ENCODE results near the gene TMEM61.

The TMEM61 gene

GRCh38 chr1:55038974-55039341 lies 58.5 kb downstream of the TMEM61 start:
- Histone ChIP-seq H3K36me3 (ENCODE audit: control insufficient read depth, insufficient read depth, low read length) (no peaks in the 10 kb centered on the region), H3K4me1 (ENCODE audit: control insufficient read depth, insufficient read depth, low read length) (peaks cover 10% of the 10 kb centered on the region), H3K4me3 (ENCODE audit: low read length) (no peak overlapping the region), H3K27me3 (ENCODE audit: control insufficient read depth, insufficient read depth, low read length) (peaks cover 30% of the 10 kb centered on the region), H3K9me3 (ENCODE audit: control insufficient read depth, low read length) (no peaks in the 10 kb centered on the region), H3K9ac (ENCODE audit: low read length) (no peak overlapping the region)

GRCh38 chr1:55039342-55040082 lies 59.1 kb downstream of the TMEM61 start, which contains the start of gene PCSK9:
Gene PCSK9, plus strand, starts transcription at chr1:55039548. Its CDS starts 290 bp downstream, at chr1:55039838.
- Histone ChIP-seq H3K27me3 (ENCODE audit: control insufficient read depth, insufficient read depth, low read length) (peaks cover 30% of the 10 kb centered on the region), H3K9me3 (ENCODE audit: control insufficient read depth, low read length) (no peaks in the 10 kb centered on the region), H3K4me1 (ENCODE audit: control insufficient read depth, insufficient read depth, low read length) (peaks cover 10% of the 10 kb centered on the region), H3K36me3 (ENCODE audit: control insufficient read depth, insufficient read depth, low read length) (no peaks in the 10 kb centered on the region), H3K4me3 (ENCODE audit: low read length) (peak within 1 kb of the TSS; percentile 14), H3K9ac (ENCODE audit: low read length) (peak within 1 kb of the TSS; percentile 12)

- no peaks in the 10 kb centered on the region for H3K9me3 ChIP-seq (ENCODE audit: control insufficient read depth, low read length)
- peaks cover 30% of the 10 kb centered on the region for H3K27me3 ChIP-seq (ENCODE audit: control insufficient read depth, insufficient read depth, low read length)
- no peak overlapping the region for H3K9ac ChIP-seq (ENCODE audit: low read length)
Measured at GRCh38 chr1:55040083-55040932, 59.9 kb downstream of the TMEM61 start.

DNA sequence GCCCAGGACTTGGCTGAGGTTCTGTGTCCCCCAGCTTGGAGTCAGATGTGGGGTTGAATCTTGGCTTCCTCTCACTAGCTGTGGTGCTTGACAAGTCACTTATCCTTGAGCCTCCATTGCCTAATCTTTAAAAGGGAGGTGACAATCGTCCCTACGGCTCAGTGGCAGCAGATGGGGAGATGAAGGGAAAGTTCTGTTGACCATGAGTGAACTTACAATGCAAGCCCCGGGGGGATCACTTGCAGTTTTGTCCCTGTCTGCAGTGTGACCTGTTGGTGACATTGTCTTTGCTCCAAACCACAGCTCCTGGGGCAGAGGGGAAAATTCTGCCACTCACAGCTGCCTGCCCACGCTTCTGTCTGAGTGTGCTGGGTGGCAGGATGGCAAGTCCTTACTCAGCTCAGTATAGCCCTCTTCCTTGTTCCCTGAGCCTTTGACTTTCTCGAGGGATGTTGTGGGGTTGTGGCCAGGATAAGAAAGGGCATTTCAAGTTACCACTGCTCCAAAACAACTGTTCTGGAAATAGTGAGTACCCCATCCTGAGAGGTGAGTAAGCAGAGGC lies 60.6 kb downstream of the TMEM61 start:
- H3K36me3 ChIP-seq (ENCODE audit: control insufficient read depth, insufficient read depth, low read length), result no peaks in the 10 kb centered on the region
- peaks cover 10% of the 10 kb centered on the region for H3K4me1 ChIP-seq (ENCODE audit: control insufficient read depth, insufficient read depth, low read length)
- no peak overlapping the region for H3K9ac ChIP-seq (ENCODE audit: low read length)
- H3K27me3 ChIP-seq (ENCODE audit: control insufficient read depth, insufficient read depth, low read length), result peaks cover 30% of the 10 kb centered on the region
- H3K9me3 ChIP-seq (ENCODE audit: control insufficient read depth, low read length), result no peaks in the 10 kb centered on the region
- no peak overlapping the region for H3K4me3 ChIP-seq (ENCODE audit: low read length)

More at GRCh38 chr1:55040083-55040932, 59.9 kb downstream of the TMEM61 start:
- H3K4me1 ChIP-seq (ENCODE audit: control insufficient read depth, insufficient read depth, low read length), result peaks cover 10% of the 10 kb centered on the region
- peak overlapping the region; percentile 14 for H3K4me3 ChIP-seq (ENCODE audit: low read length)
- H3K36me3 ChIP-seq (ENCODE audit: control insufficient read depth, insufficient read depth, low read length), result no peaks in the 10 kb centered on the region

- no peak overlapping the region for H3K9ac ChIP-seq (ENCODE audit: low read length)
- peaks cover 10% of the 10 kb centered on the region for H3K4me1 ChIP-seq (ENCODE audit: control insufficient read depth, insufficient read depth, low read length)
- H3K27me3 ChIP-seq (ENCODE audit: control insufficient read depth, insufficient read depth, low read length), result peaks cover 30% of the 10 kb centered on the region
- H3K36me3 ChIP-seq (ENCODE audit: control insufficient read depth, insufficient read depth, low read length), result no peaks in the 10 kb centered on the region
- H3K9me3 ChIP-seq (ENCODE audit: control insufficient read depth, low read length), result no peaks in the 10 kb centered on the region
- no peak overlapping the region for H3K4me3 ChIP-seq (ENCODE audit: low read length)
Measured at GRCh38 chr1:55041613-55042012, 61.2 kb downstream of the TMEM61 start.

Data from mucosa of stomach (tissue), 1 donor.